ENCODE results near the gene RPL28.
A peak's percentile ranks its signal among the peaks of the same experiment; 100 is the strongest.

The RPL28 gene

GRCh38 chr19:55373993-55374757, 11.6 kb upstream of the RPL28 start:
- no peak for DNase-seq

- no peak for DNase-seq
Measured at GRCh38 chr19:55376241-55376933, 9.3 kb upstream of the RPL28 start, which contains the start of gene TMEM190. TMEM190 (plus strand) TSS chr19:55376826; CDS start chr19:55376854, 28 bp downstream.

GRCh38 chr19:55377356-55378131, 8.2 kb upstream of the RPL28 start:
- DNase-seq = no peak

GRCh38 chr19:55379174-55379573, 6.6 kb upstream of the RPL28 start:
- no peak for DNase-seq

- DNase-seq = no peak
Measured at GRCh38 chr19:55382013-55382412, 3.7 kb upstream of the RPL28 start.

- no peak for DNase-seq
Measured at GRCh38 chr19:55382522-55383054, 3.1 kb upstream of the RPL28 start.

- peak; percentile 51 for DNase-seq
Measured at GRCh38 chr19:55383279-55384130, 2.2 kb upstream of the RPL28 start.

GRCh38 chr19:55384131-55384919, 1.4 kb upstream of the RPL28 start, which contains the start of gene TMEM238:
TMEM238 (minus strand) TSS chr19:55384292; CDS start chr19:55384259, 33 bp downstream.
- DNase-seq = peak; percentile 47

- DNase-seq = peak; percentile 95
Measured at GRCh38 chr19:55384920-55385723, 610 bp upstream of the RPL28 start.

- no peak for DNase-seq
Measured at GRCh38 chr19:55386493-55386971, 800 bp downstream of the RPL28 start.

- DNase-seq = no peak
Measured at GRCh38 chr19:55387736-55388497, 2.2 kb downstream of the RPL28 start.

GRCh38 chr19:55389386-55390317, 3.9 kb downstream of the RPL28 start:
- DNase-seq = no peak

GRCh38 chr19:55390461-55390880, 4.7 kb downstream of the RPL28 start:
- DNase-seq = no peak

- DNase-seq = no peak
Measured at GRCh38 chr19:55391191-55391670, 5.5 kb downstream of the RPL28 start.

GRCh38 chr19:55391702-55392615, 6.2 kb downstream of the RPL28 start:
- DNase-seq = no peak

- no peak for DNase-seq
Measured at GRCh38 chr19:55392820-55393761, 7.4 kb downstream of the RPL28 start.
